HCT116 (cell line): ENCODE measurements around the gene GABRR3. TPM values are rescaled to one million over a fixed set of nuclear protein-coding genes. Genes with fewer than 3 reads are reported as not detected.

Experiments used
- ATAC-seq: fragments of 200-7000 bp; cut with Tn5 transposase; 2 replicates; pipeline ENCODE4 v1.9.1; 2020; ENCODE audit warnings: mild to moderate bottlenecking, moderate library complexity
- BruUV-seq: library from RNA; stranded (reverse); fragments of 400-500 nt; replicated peaks from 2 replicates; lab custom pipeline; 2021; lab: Mats Ljungman, UMichigan
- CTCF ChIA-PET: fragments of 300-600 bp; sonication (Branson Sonifier 250); formaldehyde crosslinking; loops from one replicate; lab custom pipeline; 2021; ENCODE audit warnings: antibody characterized with exemption; lab: Charles Lee
- POLR2A ChIA-PET: fragments of 300-600, 350-600 bp; sonication (Branson Sonifier 250); formaldehyde crosslinking; loops from one replicate; lab custom pipeline; 2021; ENCODE audit warnings: antibody characterized with exemption; lab: Charles Lee
- RAD21 ChIA-PET, 2 experiments: fragments of 300-600 bp; sonication (Branson Sonifier 250); formaldehyde crosslinking; loops; one replicate each; lab custom pipeline; 2023; ENCODE audit warnings: low total read pairs in 2 of 2; ENCODE audit not compliant: uncharacterized antibody in 2 of 2, unreplicated experiment in 2 of 2, low non-redundant PET in 1 of 2; lab: Charles Lee
- DNase-seq: peaks from one replicate; pipeline ENCODE4 v3.0.0-alpha.2; 2010; ENCODE audit warnings: low read depth, low spot score
- H2AFZ ChIP-seq: fragments of 200-600 bp; shearing (Covaris generic), sonication (generic); 2 replicates; pipeline ENCODE4 v1.6.1; 2017; ENCODE audit warnings: low read depth, mixed run types, mixed read lengths, antibody characterized with exemption, low read length; ENCODE audit not compliant: poor library complexity, severe bottlenecking
- H3K27ac ChIP-seq: 2 replicates; pipeline ENCODE4 v1.5.1; 2012; ENCODE audit warnings: low read depth, low read length
- H3K27me3 ChIP-seq: fragments of 200-600 bp; sonication (generic); 2 replicates; pipeline ENCODE4 v1.6.1; 2016; ENCODE audit warnings: mixed run types, low read length, mixed read lengths; ENCODE audit not compliant: insufficient read depth
- H3K36me3 ChIP-seq, 2 experiments: fragments of 200-500 bp in 1 of 2; fragments of 200-600 bp in 1 of 2; sonication (Bioruptor generic) in 1 of 2; sonication (generic) in 1 of 2; 2 replicates each; pipeline versions ENCODE4 v1.5.1 to v1.6.1; 2014 to 2016; ENCODE audit warnings: low read length in 2 of 2, inconsistent platforms in 1 of 2, mixed read lengths in 1 of 2, mixed run types in 1 of 2; ENCODE audit not compliant: insufficient read depth in 2 of 2, control insufficient read depth in 1 of 2
- H3K4me1 ChIP-seq, 2 experiments: fragments of 200-600 bp in 1 of 2; sonication (generic) in 1 of 2; 2 replicates each; pipeline versions ENCODE4 v1.5.1 to v1.6.1; 2012 to 2017; ENCODE audit warnings: low read length in 2 of 2, inconsistent platforms in 1 of 2, mild to moderate bottlenecking in 1 of 2, mixed read lengths in 1 of 2, mixed run types in 1 of 2, moderate library complexity in 1 of 2; ENCODE audit not compliant: insufficient read depth in 2 of 2, control insufficient read depth in 1 of 2
- H3K4me2 ChIP-seq: fragments of 200-600 bp; sonication (generic); 2 replicates; pipeline ENCODE4 v1.6.1; 2017; ENCODE audit warnings: mixed run types, low read length, mixed read lengths
- H3K4me3 ChIP-seq, 2 experiments: fragments of 200-600 bp in 1 of 2; sonication (generic) in 1 of 2; replicated peaks in 1 of 2; 2 replicates each; pipeline ENCODE4 v1.5.1; 2011 to 2016; ENCODE audit warnings: low read length in 2 of 2, control low read depth in 1 of 2, low read depth in 1 of 2, mild to moderate bottlenecking in 1 of 2, mixed read lengths in 1 of 2, mixed run types in 1 of 2
- H3K79me2 ChIP-seq: fragments of 200-600 bp; sonication (generic); 2 replicates; pipeline ENCODE4 v1.6.1; 2017; ENCODE audit warnings: mild to moderate bottlenecking, mixed run types, low read length, moderate library complexity, mixed read lengths; ENCODE audit not compliant: insufficient read depth
- H3K9ac ChIP-seq: fragments of 200-600 bp; sonication (generic); 2 replicates; pipeline ENCODE4 v1.6.1; 2016; ENCODE audit warnings: low read length, mixed read lengths
- H3K9me2 ChIP-seq: fragments of 200-600 bp; sonication (generic), shearing (Covaris generic); 2 replicates; pipeline ENCODE4 v1.6.1; 2017; ENCODE audit warnings: mixed run types, mild to moderate bottlenecking, moderate library complexity; ENCODE audit not compliant: insufficient read depth
- H3K9me3 ChIP-seq, 2 experiments: fragments of 200-500 bp in 1 of 2; fragments of 200-600 bp in 1 of 2; sonication (Bioruptor generic) in 1 of 2; sonication (generic) in 1 of 2; 2 replicates each; pipeline ENCODE4 v1.6.1; 2014 to 2017; ENCODE audit warnings: low read length in 2 of 2, mixed read lengths in 2 of 2, inconsistent platforms in 1 of 2, low read depth in 1 of 2, mild to moderate bottlenecking in 1 of 2, mixed run types in 1 of 2, moderate library complexity in 1 of 2; ENCODE audit not compliant: control insufficient read depth in 1 of 2, insufficient read depth in 1 of 2
- H4K20me1 ChIP-seq: fragments of 200-600 bp; sonication (generic), shearing (Covaris generic); 2 replicates; pipeline ENCODE4 v1.6.1; 2017; ENCODE audit warnings: mixed run types, mild to moderate bottlenecking, moderate library complexity; ENCODE audit not compliant: insufficient read depth
- EGR1 ChIP-seq: IDR thresholded peaks from 2 replicates; pipeline ENCODE4 v1.6.1; 2012; ENCODE audit warnings: low read depth
- EZH2phosphoT487 ChIP-seq: fragments of 200-600 bp; IDR thresholded peaks from 2 replicates; pipeline ENCODE4 v1.6.1; 2018; ENCODE audit warnings: antibody characterized with exemption, borderline replicate concordance
- FOSL1 ChIP-seq: IDR thresholded peaks from 2 replicates; pipeline ENCODE4 v1.6.1; 2012; ENCODE audit warnings: low read depth
- POLR2A ChIP-seq: IDR thresholded peaks from 2 replicates; pipeline ENCODE4 v1.7.0; 2011; ENCODE audit warnings: borderline replicate concordance; ENCODE audit not compliant: insufficient read depth, insufficient read length; ENCODE audit errors: extremely low read depth
- RAD21 ChIP-seq: IDR thresholded peaks from 2 replicates; pipeline ENCODE4 v1.6.1; 2012; ENCODE audit warnings: low read depth, mild to moderate bottlenecking
- SIN3A ChIP-seq: IDR thresholded peaks from 2 replicates; pipeline ENCODE4 v1.6.1; 2012; ENCODE audit warnings: low read depth
- SP1 ChIP-seq: IDR thresholded peaks from 2 replicates; pipeline ENCODE4 v1.6.1; 2012; ENCODE audit warnings: low read depth
- SRF ChIP-seq: IDR thresholded peaks from 2 replicates; pipeline ENCODE4 v1.6.1; 2012; ENCODE audit warnings: low read depth
- ZFX ChIP-seq: fragments of 450-650 bp; IDR thresholded peaks from 2 replicates; pipeline ENCODE4 v1.6.1; 2017
- intact Hi-C: fragments of 100-400 bp; cut with micrococcal nuclease; formaldehyde crosslinking; loops from 2 replicates; pipeline ENCODE4 v1.10.0; 2022
- total RNA-seq: library from RNA; stranded (reverse); gene quantifications from one replicate; pipeline ENCODE4 v1.2.1, GENCODE V29; 2021; ENCODE audit not compliant: unreplicated experiment
- TF ChIP-seq, protein P1 (sequence below): IDR thresholded peaks from 2 replicates; pipeline ENCODE4 v1.6.1; 2012; ENCODE audit warnings: low read depth
- TF ChIP-seq, protein P2 (sequence below): IDR thresholded peaks from 2 replicates; pipeline ENCODE4 v1.6.1; 2012
- TF ChIP-seq, protein P3 (sequence below): IDR thresholded peaks from 2 replicates; pipeline ENCODE4 v1.6.1; 2012

The GABRR3 gene
- total RNA-seq, 1 experiment from 2014 or later: not detected

DNA sequence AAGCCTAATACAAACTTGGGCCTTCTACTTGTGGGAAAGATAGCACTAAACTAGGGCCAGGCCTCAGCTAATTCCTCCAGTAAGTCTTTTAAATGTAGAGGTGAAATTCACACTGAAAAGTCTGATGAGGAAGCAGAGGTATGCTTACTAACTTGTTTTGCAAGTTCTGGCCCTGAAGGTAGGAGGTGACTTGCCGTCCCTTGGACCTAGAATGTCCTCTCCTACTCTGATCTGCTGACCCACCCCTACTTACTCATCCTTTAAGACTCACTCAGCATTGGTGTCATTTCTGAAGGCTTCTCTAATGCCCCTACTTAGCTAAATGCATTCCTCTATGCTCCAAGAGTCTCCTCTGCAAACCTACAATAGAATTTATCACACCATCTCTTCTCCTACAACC lies 82.2 kb downstream of the GABRR3 start (continued):
- TF ChIP-seq, protein P1, sequence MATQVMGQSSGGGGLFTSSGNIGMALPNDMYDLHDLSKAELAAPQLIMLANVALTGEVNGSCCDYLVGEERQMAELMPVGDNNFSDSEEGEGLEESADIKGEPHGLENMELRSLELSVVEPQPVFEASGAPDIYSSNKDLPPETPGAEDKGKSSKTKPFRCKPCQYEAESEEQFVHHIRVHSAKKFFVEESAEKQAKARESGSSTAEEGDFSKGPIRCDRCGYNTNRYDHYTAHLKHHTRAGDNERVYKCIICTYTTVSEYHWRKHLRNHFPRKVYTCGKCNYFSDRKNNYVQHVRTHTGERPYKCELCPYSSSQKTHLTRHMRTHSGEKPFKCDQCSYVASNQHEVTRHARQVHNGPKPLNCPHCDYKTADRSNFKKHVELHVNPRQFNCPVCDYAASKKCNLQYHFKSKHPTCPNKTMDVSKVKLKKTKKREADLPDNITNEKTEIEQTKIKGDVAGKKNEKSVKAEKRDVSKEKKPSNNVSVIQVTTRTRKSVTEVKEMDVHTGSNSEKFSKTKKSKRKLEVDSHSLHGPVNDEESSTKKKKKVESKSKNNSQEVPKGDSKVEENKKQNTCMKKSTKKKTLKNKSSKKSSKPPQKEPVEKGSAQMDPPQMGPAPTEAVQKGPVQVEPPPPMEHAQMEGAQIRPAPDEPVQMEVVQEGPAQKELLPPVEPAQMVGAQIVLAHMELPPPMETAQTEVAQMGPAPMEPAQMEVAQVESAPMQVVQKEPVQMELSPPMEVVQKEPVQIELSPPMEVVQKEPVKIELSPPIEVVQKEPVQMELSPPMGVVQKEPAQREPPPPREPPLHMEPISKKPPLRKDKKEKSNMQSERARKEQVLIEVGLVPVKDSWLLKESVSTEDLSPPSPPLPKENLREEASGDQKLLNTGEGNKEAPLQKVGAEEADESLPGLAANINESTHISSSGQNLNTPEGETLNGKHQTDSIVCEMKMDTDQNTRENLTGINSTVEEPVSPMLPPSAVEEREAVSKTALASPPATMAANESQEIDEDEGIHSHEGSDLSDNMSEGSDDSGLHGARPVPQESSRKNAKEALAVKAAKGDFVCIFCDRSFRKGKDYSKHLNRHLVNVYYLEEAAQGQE: no peak
- TF ChIP-seq, protein P2, sequence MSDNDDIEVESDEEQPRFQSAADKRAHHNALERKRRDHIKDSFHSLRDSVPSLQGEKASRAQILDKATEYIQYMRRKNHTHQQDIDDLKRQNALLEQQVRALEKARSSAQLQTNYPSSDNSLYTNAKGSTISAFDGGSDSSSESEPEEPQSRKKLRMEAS: no peak
- no peak for TF ChIP-seq ZFX

DNA sequence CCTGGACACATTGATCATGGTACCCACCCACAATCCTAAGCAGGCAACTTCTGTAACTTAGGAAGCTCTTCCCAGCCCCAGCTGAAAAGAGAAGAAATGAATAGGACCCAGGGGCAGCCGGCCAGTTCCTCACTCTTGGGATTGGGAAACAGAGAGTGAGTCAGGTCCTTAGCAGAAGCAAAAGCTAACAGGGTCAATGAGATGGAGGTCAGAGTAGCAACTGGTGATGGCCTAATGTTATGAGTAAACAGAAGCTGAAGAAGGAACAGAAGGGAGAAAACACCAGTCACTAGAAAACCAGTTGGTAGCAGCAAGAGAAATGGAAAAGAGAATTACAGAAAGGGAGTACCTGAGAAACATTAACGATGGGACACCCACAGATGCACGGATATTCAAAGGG lies 82.8 kb downstream of the GABRR3 start:
- CTCF ChIA-PET: no interaction called here
- Histone ChIP-seq H3K79me2 (peaks cover 8% of the 10 kb centered on the region; the same call in 1 of the 2 replicates), H3K4me2 (no peak overlapping the region), H4K20me1 (no peaks in the 10 kb centered on the region), H3K27me3 (no peaks in the 10 kb centered on the region), H3K9me3 (no peaks in the 10 kb centered on the region), H3K4me1 (no peaks in the 10 kb centered on the region), H3K9me2 (no peaks in the 10 kb centered on the region), H2AFZ (no peak overlapping the region), H3K9ac (no peak overlapping the region), H3K4me3 (no peak overlapping the region), H3K27ac (no peak overlapping the region), H3K36me3 (peaks cover 40 to 58% of the 10 kb centered on the region in 2 experiments; a peak in 3 of 4 replicates)
- RAD21 ChIA-PET: no interaction called here
- POLR2A ChIA-PET: no interaction called here
- ATAC-seq: no peak
- no peak for DNase-seq
- TF ChIP-seq SP1 (no peak), POLR2A (no peak), SIN3A (no peak), RAD21 (no peak), FOSL1 (no peak), EGR1 (no peak), EZH2phosphoT487 (no peak), SRF (no peak)
- TF ChIP-seq, protein P1: no peak
- TF ChIP-seq, protein P3, sequence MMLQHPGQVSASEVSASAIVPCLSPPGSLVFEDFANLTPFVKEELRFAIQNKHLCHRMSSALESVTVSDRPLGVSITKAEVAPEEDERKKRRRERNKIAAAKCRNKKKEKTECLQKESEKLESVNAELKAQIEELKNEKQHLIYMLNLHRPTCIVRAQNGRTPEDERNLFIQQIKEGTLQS: no peak
- BruUV-seq: no TSS peak
- intact Hi-C loops: no loop called here
